SK-N-SH treated with all-trans-retinoic acid at 6 μM for 48 hours (cell line): ENCODE measurements around the gene MMP12.

Source experiments
- ATAC-seq: fragments of 200-7000 bp; cut with Tn5 transposase; 3 replicates; pipeline ENCODE4 v1.9.1; 2020; ENCODE audit warnings: mild to moderate bottlenecking, moderate library complexity
- BACH2 ChIP-seq: fragments of 250-450 bp; sonication (Bioruptor Pico); IDR thresholded peaks from 2 replicates; pipeline ENCODE4 v1.9.0; 2021; ENCODE audit warnings: mild to moderate bottlenecking, borderline replicate concordance
- CSDC2 ChIP-seq: fragments of 250-450 bp; sonication (Bioruptor Pico); IDR thresholded peaks from 2 replicates; pipeline ENCODE4 v1.5.0; 2020; ENCODE audit warnings: mild to moderate bottlenecking, moderate library complexity
- ESRRG ChIP-seq: fragments of 250-450 bp; sonication (Bioruptor Pico); IDR thresholded peaks from 2 replicates; pipeline ENCODE4 v1.6.1; 2021; ENCODE audit warnings: mild to moderate bottlenecking
- OSR1 ChIP-seq: fragments of 250-450 bp; sonication (Bioruptor Pico); IDR thresholded peaks from 2 replicates; pipeline ENCODE4 v1.8.0; 2022; ENCODE audit warnings: moderate library complexity, mild to moderate bottlenecking, inconsistent platforms
- PPARA ChIP-seq: fragments of 250-450 bp; sonication (Bioruptor Pico); IDR thresholded peaks from 2 replicates; pipeline ENCODE4 v1.5.0; 2020; ENCODE audit warnings: mild to moderate bottlenecking, borderline replicate concordance
- SNAI2 ChIP-seq: fragments of 250-450 bp; sonication (Bioruptor Pico); IDR thresholded peaks from 2 replicates; pipeline ENCODE4 v1.5.0; 2020; ENCODE audit warnings: mild to moderate bottlenecking, moderate library complexity
- TCF4 ChIP-seq: fragments of 250-450 bp; sonication (Bioruptor Pico); IDR thresholded peaks from 2 replicates; pipeline ENCODE4 v1.8.0; 2021; ENCODE audit warnings: mild to moderate bottlenecking, moderate library complexity, borderline replicate concordance
- ZC3H10 ChIP-seq: fragments of 250-450 bp; sonication (Bioruptor Pico); IDR thresholded peaks from 2 replicates; pipeline ENCODE4 v1.5.1; 2021; ENCODE audit warnings: mild to moderate bottlenecking, moderate library complexity
- ZFP3 ChIP-seq: fragments of 250-450 bp; sonication (Bioruptor Pico); IDR thresholded peaks from 2 replicates; pipeline ENCODE4 v1.5.0; 2020; ENCODE audit warnings: mild to moderate bottlenecking, moderate library complexity
- ZNF565 ChIP-seq: fragments of 450-650 bp; formaldehyde crosslinking; conservative IDR thresholded peaks from 2 replicates; pipeline ENCODE4 v1.5.0; 2020; ENCODE audit warnings: low read depth, mild to moderate bottlenecking, moderate library complexity
- TF ChIP-seq, protein P1 (sequence below): fragments of 250-450 bp; sonication (Bioruptor Pico); IDR thresholded peaks from 2 replicates; pipeline ENCODE4 v1.8.0; 2021; ENCODE audit warnings: low read depth, mild to moderate bottlenecking, moderate library complexity, borderline replicate concordance
- TF ChIP-seq, protein P2 (sequence below): fragments of 250-450 bp; sonication (Bioruptor Pico); IDR thresholded peaks from 2 replicates; pipeline ENCODE4 v1.5.0; 2020; ENCODE audit warnings: mild to moderate bottlenecking, moderate library complexity
- TF ChIP-seq, protein P3 (sequence below): fragments of 250-450 bp; sonication (Bioruptor Pico); IDR thresholded peaks from 2 replicates; pipeline ENCODE4 v1.8.0; 2020; ENCODE audit warnings: mild to moderate bottlenecking, moderate library complexity, borderline replicate concordance

The MMP12 gene

DNA sequence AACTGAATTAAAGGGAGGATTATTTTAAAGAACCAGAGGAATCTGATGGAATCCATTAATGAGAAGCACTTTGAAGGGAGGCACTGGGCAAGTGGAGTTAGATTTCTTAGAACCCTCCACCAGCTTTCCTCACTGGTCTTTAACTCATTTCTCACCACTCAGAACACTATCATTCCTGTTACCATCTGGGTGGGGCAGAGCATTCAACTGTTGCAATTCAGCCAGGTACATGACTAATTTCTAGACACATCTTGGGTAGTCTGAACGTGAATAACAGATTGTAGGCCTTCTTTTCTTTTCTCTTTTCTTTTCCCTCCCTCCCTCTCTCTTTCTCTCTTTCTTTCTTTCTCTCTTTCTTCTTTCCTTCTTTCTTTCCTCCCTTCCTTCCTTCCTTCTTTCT is 61.3 kb downstream of the MMP12 start:
- TF ChIP-seq, protein P1, sequence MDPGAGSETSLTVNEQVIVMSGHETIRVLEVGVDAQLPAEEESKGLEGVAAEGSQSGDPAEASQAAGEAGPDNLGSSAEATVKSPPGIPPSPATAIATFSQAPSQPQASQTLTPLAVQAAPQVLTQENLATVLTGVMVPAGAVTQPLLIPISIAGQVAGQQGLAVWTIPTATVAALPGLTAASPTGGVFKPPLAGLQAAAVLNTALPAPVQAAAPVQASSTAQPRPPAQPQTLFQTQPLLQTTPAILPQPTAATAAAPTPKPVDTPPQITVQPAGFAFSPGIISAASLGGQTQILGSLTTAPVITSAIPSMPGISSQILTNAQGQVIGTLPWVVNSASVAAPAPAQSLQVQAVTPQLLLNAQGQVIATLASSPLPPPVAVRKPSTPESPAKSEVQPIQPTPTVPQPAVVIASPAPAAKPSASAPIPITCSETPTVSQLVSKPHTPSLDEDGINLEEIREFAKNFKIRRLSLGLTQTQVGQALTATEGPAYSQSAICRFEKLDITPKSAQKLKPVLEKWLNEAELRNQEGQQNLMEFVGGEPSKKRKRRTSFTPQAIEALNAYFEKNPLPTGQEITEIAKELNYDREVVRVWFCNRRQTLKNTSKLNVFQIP (CRISPR knock-in tag), result no peak
- TF ChIP-seq BACH2 (CRISPR knock-in tag) (no peak), ZC3H10 (CRISPR knock-in tag) (no peak), PPARA (CRISPR knock-in tag) (no peak), SNAI2 (CRISPR knock-in tag) (no peak), ZFP3 (no peak), TCF4 (CRISPR knock-in tag) (no peak), CSDC2 (CRISPR knock-in tag) (no peak), ESRRG (CRISPR knock-in tag) (no peak), ZNF565 (CRISPR knock-in tag) (no peak), OSR1 (CRISPR knock-in tag) (no peak)
- TF ChIP-seq, protein P2, sequence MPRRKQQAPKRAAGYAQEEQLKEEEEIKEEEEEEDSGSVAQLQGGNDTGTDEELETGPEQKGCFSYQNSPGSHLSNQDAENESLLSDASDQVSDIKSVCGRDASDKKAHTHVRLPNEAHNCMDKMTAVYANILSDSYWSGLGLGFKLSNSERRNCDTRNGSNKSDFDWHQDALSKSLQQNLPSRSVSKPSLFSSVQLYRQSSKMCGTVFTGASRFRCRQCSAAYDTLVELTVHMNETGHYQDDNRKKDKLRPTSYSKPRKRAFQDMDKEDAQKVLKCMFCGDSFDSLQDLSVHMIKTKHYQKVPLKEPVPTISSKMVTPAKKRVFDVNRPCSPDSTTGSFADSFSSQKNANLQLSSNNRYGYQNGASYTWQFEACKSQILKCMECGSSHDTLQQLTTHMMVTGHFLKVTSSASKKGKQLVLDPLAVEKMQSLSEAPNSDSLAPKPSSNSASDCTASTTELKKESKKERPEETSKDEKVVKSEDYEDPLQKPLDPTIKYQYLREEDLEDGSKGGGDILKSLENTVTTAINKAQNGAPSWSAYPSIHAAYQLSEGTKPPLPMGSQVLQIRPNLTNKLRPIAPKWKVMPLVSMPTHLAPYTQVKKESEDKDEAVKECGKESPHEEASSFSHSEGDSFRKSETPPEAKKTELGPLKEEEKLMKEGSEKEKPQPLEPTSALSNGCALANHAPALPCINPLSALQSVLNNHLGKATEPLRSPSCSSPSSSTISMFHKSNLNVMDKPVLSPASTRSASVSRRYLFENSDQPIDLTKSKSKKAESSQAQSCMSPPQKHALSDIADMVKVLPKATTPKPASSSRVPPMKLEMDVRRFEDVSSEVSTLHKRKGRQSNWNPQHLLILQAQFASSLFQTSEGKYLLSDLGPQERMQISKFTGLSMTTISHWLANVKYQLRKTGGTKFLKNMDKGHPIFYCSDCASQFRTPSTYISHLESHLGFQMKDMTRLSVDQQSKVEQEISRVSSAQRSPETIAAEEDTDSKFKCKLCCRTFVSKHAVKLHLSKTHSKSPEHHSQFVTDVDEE (CRISPR knock-in tag), result no peak
- TF ChIP-seq, protein P3, sequence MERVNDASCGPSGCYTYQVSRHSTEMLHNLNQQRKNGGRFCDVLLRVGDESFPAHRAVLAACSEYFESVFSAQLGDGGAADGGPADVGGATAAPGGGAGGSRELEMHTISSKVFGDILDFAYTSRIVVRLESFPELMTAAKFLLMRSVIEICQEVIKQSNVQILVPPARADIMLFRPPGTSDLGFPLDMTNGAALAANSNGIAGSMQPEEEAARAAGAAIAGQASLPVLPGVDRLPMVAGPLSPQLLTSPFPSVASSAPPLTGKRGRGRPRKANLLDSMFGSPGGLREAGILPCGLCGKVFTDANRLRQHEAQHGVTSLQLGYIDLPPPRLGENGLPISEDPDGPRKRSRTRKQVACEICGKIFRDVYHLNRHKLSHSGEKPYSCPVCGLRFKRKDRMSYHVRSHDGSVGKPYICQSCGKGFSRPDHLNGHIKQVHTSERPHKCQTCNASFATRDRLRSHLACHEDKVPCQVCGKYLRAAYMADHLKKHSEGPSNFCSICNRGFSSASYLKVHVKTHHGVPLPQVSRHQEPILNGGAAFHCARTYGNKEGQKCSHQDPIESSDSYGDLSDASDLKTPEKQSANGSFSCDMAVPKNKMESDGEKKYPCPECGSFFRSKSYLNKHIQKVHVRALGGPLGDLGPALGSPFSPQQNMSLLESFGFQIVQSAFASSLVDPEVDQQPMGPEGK (CRISPR knock-in tag), result no peak
- ATAC-seq, result no peak
